IMR-90 (cell line): ENCODE data around the gene TSPEAR. TPM values are rescaled to one million over a fixed set of nuclear protein-coding genes. Genes with fewer than 3 reads are reported as not detected.

ENCODE experiments used
- ATAC-seq: fragments of 200-7000 bp; cut with Tn5 transposase; 2 replicates; pipeline ENCODE4 v1.9.1; 2020; ENCODE audit warnings: low read depth, mild to moderate bottlenecking, moderate library complexity
- BruUV-seq: library from RNA; stranded (reverse); fragments of 400-500 nt; replicated peaks from 2 replicates; lab custom pipeline; 2021; lab: Mats Ljungman, UMichigan
- CTCF ChIA-PET: fragments of 300-600 bp; formaldehyde crosslinking; extraction: SDS; loops from one replicate; lab custom pipeline; 2021; ENCODE audit warnings: antibody characterized with exemption; lab: Yijun Ruan, JAX
- POLR2A ChIA-PET: fragments of 300-600 bp; sonication (Branson Sonifier 250); formaldehyde crosslinking; loops from one replicate; lab custom pipeline; 2022; ENCODE audit warnings: antibody characterized with exemption; ENCODE audit not compliant: unreplicated experiment; lab: Charles Lee
- DNase-seq: peaks from one replicate; pipeline ENCODE4 v3.0.0; 2013
- H2AFZ ChIP-seq: replicated peaks from 2 replicates; pipeline ENCODE3; 2013; ENCODE audit warnings: low read length, mild to moderate bottlenecking; ENCODE audit not compliant: poor library complexity
- H2AK5ac ChIP-seq: 2 replicates; pipeline ENCODE4 v1.6.1; 2013; ENCODE audit warnings: low read depth, low read length, inconsistent platforms
- H2AK9ac ChIP-seq: replicated peaks from 2 replicates; pipeline ENCODE3; 2013; ENCODE audit warnings: mild to moderate bottlenecking, low read depth, low read length, moderate library complexity; ENCODE audit not compliant: poor library complexity
- H2BK120ac ChIP-seq: 2 replicates; pipeline ENCODE4 v1.6.1; 2013; ENCODE audit warnings: low read depth, low read length, inconsistent platforms
- H2BK15ac ChIP-seq: 3 replicates; pipeline ENCODE4 v1.6.1; 2013; ENCODE audit warnings: low read depth, low read length, inconsistent platforms
- H2BK20ac ChIP-seq: 2 replicates; pipeline ENCODE4 v1.6.1; 2013; ENCODE audit warnings: low read depth, mild to moderate bottlenecking, inconsistent platforms, low read length, moderate library complexity
- H2BK5ac ChIP-seq: 2 replicates; pipeline ENCODE4 v1.6.1; 2013; ENCODE audit warnings: mild to moderate bottlenecking, low read depth, low read length, inconsistent platforms; ENCODE audit not compliant: poor library complexity, severe bottlenecking
- H3K14ac ChIP-seq: replicated peaks from 2 replicates; pipeline ENCODE4 v1.6.1; 2013; ENCODE audit warnings: low read depth, low read length, inconsistent platforms
- H3K18ac ChIP-seq: 2 replicates; pipeline ENCODE4 v1.6.1; 2013; ENCODE audit warnings: low read depth, low read length, control low read depth
- H3K23ac ChIP-seq: 2 replicates; pipeline ENCODE4 v1.6.1; 2013; ENCODE audit warnings: low read depth, low read length, inconsistent platforms
- H3K27ac ChIP-seq: 2 replicates; pipeline ENCODE4 v1.5.1; 2013; ENCODE audit warnings: mild to moderate bottlenecking, control low read depth, low read length; ENCODE audit not compliant: insufficient read depth
- H3K27me3 ChIP-seq: 2 replicates; pipeline ENCODE4 v1.6.1; 2013; ENCODE audit warnings: low read length; ENCODE audit not compliant: control insufficient read depth, insufficient read depth
- H3K36me3 ChIP-seq: 2 replicates; pipeline ENCODE4 v1.6.1; 2013; ENCODE audit warnings: low read length, mixed read lengths; ENCODE audit not compliant: control insufficient read depth, insufficient read depth
- H3K4ac ChIP-seq: 2 replicates; pipeline ENCODE4 v1.6.1; 2013; ENCODE audit warnings: low read depth, low read length, inconsistent platforms
- H3K4me1 ChIP-seq: 2 replicates; pipeline ENCODE4 v1.6.1; 2013; ENCODE audit warnings: low read length, mixed read lengths; ENCODE audit not compliant: control insufficient read depth, insufficient read depth
- H3K4me2 ChIP-seq: 2 replicates; pipeline ENCODE4 v1.6.1; 2013; ENCODE audit warnings: low read depth, mild to moderate bottlenecking, control low read depth, low read length, moderate library complexity
- H3K4me3 ChIP-seq: 2 replicates; pipeline ENCODE4 v1.5.1; 2013; ENCODE audit warnings: low read depth, mild to moderate bottlenecking, control low read depth, low read length, moderate library complexity; ENCODE audit not compliant: insufficient read depth
- H3K56ac ChIP-seq: 2 replicates; pipeline ENCODE4 v1.6.1; 2013; ENCODE audit warnings: low read length, inconsistent platforms; ENCODE audit not compliant: insufficient read depth; ENCODE audit errors: extremely low read depth
- H3K79me1 ChIP-seq, 2 experiments: 2 replicates each; pipeline ENCODE4 v1.6.1; 2013; ENCODE audit warnings: low read length in 2 of 2, inconsistent platforms in 1 of 2, low read depth in 1 of 2
- H3K9ac ChIP-seq: 2 replicates; pipeline ENCODE4 v1.6.1; 2013; ENCODE audit warnings: low read depth, low read length, control low read depth
- H3K9me1 ChIP-seq: 2 replicates; pipeline ENCODE4 v1.6.1; 2013; ENCODE audit warnings: low read length, inconsistent platforms; ENCODE audit not compliant: insufficient read depth
- H3K9me3 ChIP-seq: 2 replicates; pipeline ENCODE4 v1.6.1; 2013; ENCODE audit warnings: low read length; ENCODE audit not compliant: control insufficient read depth, insufficient read depth
- H4K20me1 ChIP-seq: 2 replicates; pipeline ENCODE4 v1.6.1; 2013; ENCODE audit warnings: low read length, inconsistent platforms; ENCODE audit not compliant: insufficient read depth
- H4K5ac ChIP-seq: 2 replicates; pipeline ENCODE4 v1.6.1; 2013; ENCODE audit warnings: mild to moderate bottlenecking, low read depth, low read length, control low read depth
- H4K8ac ChIP-seq, 2 experiments: 2 replicates each; pipeline ENCODE4 v1.6.1; 2013; ENCODE audit warnings: low read depth in 2 of 2, low read length in 2 of 2, control low read depth in 1 of 2, inconsistent platforms in 1 of 2
- H4K91ac ChIP-seq: 2 replicates; pipeline ENCODE4 v1.6.1; 2013; ENCODE audit warnings: low read depth, low read length, inconsistent platforms; ENCODE audit not compliant: insufficient read depth
- CEBPB ChIP-seq: IDR thresholded peaks from 2 replicates; pipeline ENCODE4 v1.6.1; 2012; ENCODE audit warnings: low read depth, low read length, improper control_type of control experiment
- CHD1 ChIP-seq: IDR thresholded peaks from 2 replicates; pipeline ENCODE4 v1.6.1; 2012; ENCODE audit warnings: low read depth, low read length, improper control_type of control experiment
- ELK1 ChIP-seq: fragments of 150-350 bp; IDR thresholded peaks from 2 replicates; pipeline ENCODE4 v1.6.1; 2016; ENCODE audit warnings: low read depth, mild to moderate bottlenecking, low read length, moderate library complexity, borderline replicate concordance
- MXI1 ChIP-seq: IDR thresholded peaks from 2 replicates; pipeline ENCODE4 v1.6.1; 2012; ENCODE audit warnings: low read depth, mild to moderate bottlenecking, low read length, moderate library complexity, borderline replicate concordance
- RFX5 ChIP-seq: IDR thresholded peaks from 2 replicates; pipeline ENCODE4 v1.8.0; 2012; ENCODE audit warnings: low read depth, mild to moderate bottlenecking, low read length, moderate library complexity
- USF2 ChIP-seq: fragments of 150-350 bp; IDR thresholded peaks from 2 replicates; pipeline ENCODE4 v1.6.1; 2017; ENCODE audit warnings: mild to moderate bottlenecking, antibody characterized with exemption, low read length, low read depth
- WGBS, 2 experiments: methylation state at CpG; one replicate each; pipeline versions ENCODE4 v1.1.5 to v1.1.7; 2013; ENCODE audit warnings: missing lambda C conversion rate in 2 of 2; ENCODE audit not compliant: insufficient read length in 1 of 2; ENCODE audit errors: extremely low coverage in 2 of 2; 5-methylcytosine and 5-hydroxymethylcytosine counted together
- dilution Hi-C: fragments of 300-500 bp; cut with HindIII; formaldehyde crosslinking; loops from one replicate; pipeline ENCODE4 v1.14.3; 2018; ENCODE audit warnings: low sequenced_read_pairs; ENCODE audit not compliant: unreplicated experiment
- in situ Hi-C: fragments of 300-500 bp; cut with MboI; formaldehyde crosslinking; loops from 3 replicates; pipeline ENCODE4 v1.14.3; 2019; ENCODE audit warnings: low sequenced_read_pairs, inconsistent platforms, mixed read lengths
- intact Hi-C: fragments of 100-400 bp; cut with micrococcal nuclease; formaldehyde crosslinking; loops from 2 replicates; pipeline ENCODE4 v1.10.0; 2022
- polyA plus RNA-seq, 3 experiments: library from polyadenylated mRNA; depleted of rRNA; stranded (reverse); fragments of >200 nt; gene quantifications; 2 replicates each; pipeline ENCODE4 v1.2.3, GENCODE V29; 2012; ENCODE audit warnings: low replicate concordance in 1 of 3
- total RNA-seq: library from RNA; depleted of rRNA; stranded (reverse); fragments of >200 nt; gene quantifications from 2 replicates; pipeline ENCODE4 v1.2.3, GENCODE V29; 2012

TSPEAR gene
- total and polyA plus RNA-seq, 2 of the 4 experiments (the other 2 are of a cell fraction): not detected

DNA sequence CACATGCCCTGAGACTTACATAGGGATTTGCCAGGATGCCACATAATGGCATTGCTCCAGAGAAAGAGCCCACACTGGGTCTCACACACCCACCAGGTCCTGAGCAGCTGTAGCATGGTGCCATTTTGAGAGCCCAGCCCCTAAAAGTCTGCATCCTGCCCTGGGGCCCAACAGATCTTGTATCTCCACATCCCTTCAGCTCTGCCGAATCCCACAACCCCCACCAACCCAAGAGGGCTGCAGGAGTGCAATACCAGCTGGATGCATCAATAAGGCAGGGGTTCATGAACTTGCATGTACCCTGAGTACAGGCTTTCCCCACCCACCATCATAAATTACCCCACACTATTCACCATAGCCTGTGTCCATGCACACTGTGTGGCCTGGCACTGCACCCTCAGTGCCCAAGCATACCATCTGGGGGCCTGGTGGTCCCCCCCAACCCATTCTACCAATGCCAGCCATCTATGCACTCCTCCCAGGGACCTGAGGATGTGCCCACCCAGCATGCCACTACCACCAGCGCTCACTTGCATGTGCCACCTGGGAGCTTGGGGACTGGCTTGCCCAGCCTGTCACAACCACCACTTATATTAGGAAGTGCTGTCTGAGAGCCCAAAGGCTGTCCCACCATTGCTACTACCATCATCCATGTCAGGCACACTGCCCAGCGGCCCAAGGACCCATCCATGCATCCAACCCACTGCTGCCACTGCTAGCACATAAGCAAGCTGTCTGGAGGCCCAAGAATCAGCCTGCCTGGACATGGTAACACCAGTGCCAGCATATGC lies 40.5 kb downstream of the TSPEAR start:
- H3K18ac ChIP-seq: no peak overlapping the region
- no peak overlapping the region for H4K91ac ChIP-seq
- CTCF ChIA-PET: interaction anchor here (0.5 kb wide), 1 partner anchor 52 kb away, joined by 3 read pairs; no protein-coding TSS in a partner anchor

More for the DNA sequence above, 40.5 kb downstream of the TSPEAR start:
- ATAC-seq: no peak
- H2AK9ac ChIP-seq: no peak overlapping the region
- no peak overlapping the region for H4K5ac ChIP-seq
- no peak overlapping the region for H3K27ac ChIP-seq
- no peaks in the 10 kb centered on the region for H3K4me1 ChIP-seq
- no peaks in the 10 kb centered on the region for H3K9me1 ChIP-seq
- no peak overlapping the region for H2BK20ac ChIP-seq
- no TSS peak for BruUV-seq
- no peak for TF ChIP-seq ELK1
- no peak for TF ChIP-seq CEBPB
- TF ChIP-seq CHD1: no peak
- TF ChIP-seq USF2: no peak
- no peak for TF ChIP-seq MXI1
- no peak for TF ChIP-seq RFX5
- H3K9me3 ChIP-seq: peaks cover 3% of the 10 kb centered on the region; the same call in 1 of the 2 replicates
- H2BK15ac ChIP-seq: no peak overlapping the region
- no peak overlapping the region for H3K4ac ChIP-seq
- no peak overlapping the region for H3K56ac ChIP-seq
- H3K4me2 ChIP-seq: no peak overlapping the region
- no peaks in the 10 kb centered on the region for H3K36me3 ChIP-seq
- in situ Hi-C loops: no loop called here
- H2BK120ac ChIP-seq: no peak overlapping the region
- no peak overlapping the region for H3K23ac ChIP-seq
- dilution Hi-C loops: no loop called here
- H3K4me3 ChIP-seq: no peak overlapping the region
- intact Hi-C loops: no loop called here
- H3K79me1 ChIP-seq: no peaks in the 10 kb centered on the region
- POLR2A ChIA-PET: no interaction called here
- no peak overlapping the region for H2AK5ac ChIP-seq
- H4K8ac ChIP-seq: no peak overlapping the region
- 43% methylated on average over 1 of the region's 3 CpGs; no CpG with 5 or more reads in 1 of the 2 experiments for WGBS, 2 experiments
- H4K20me1 ChIP-seq: no peaks in the 10 kb centered on the region
- H3K14ac ChIP-seq: no peak overlapping the region
- H3K9ac ChIP-seq: no peak overlapping the region
- no peak for DNase-seq
- H2BK5ac ChIP-seq: no peak overlapping the region
- no peak overlapping the region for H2AFZ ChIP-seq
- H3K27me3 ChIP-seq: peaks cover 5% of the 10 kb centered on the region; the same call in 1 of the 2 replicates
